GM18498 (cell line): ENCODE data around the gene HDLBP.

Source experiments
- ATAC-seq: cut with Tn5 transposase; IDR thresholded peaks from one replicate; pipeline ENCODE4 v1.9.1; 2021; ENCODE audit warnings: mild to moderate bottlenecking, moderate library complexity; ENCODE audit not compliant: unreplicated experiment

Gene HDLBP

GRCh38 chr2:241179899-241180298 lies 135.6 kb downstream of the HDLBP start:
- ATAC-seq = no peak

- ATAC-seq = no peak
Observed at GRCh38 chr2:241178961-241179360, 136.5 kb downstream of the HDLBP start.

GRCh38 chr2:241177526-241178334 lies 137.7 kb downstream of the HDLBP start:
- ATAC-seq = no peak
